ENCODE data around the gene HSBP1L1. TPM values are rescaled to one million over a fixed set of nuclear protein-coding genes. Genes with fewer than 3 reads are reported as not detected.

The HSBP1L1 gene
- total and polyA plus RNA-seq, 8 donors = 4.1 to 62.3 (median 34.0) TPM

DNA sequence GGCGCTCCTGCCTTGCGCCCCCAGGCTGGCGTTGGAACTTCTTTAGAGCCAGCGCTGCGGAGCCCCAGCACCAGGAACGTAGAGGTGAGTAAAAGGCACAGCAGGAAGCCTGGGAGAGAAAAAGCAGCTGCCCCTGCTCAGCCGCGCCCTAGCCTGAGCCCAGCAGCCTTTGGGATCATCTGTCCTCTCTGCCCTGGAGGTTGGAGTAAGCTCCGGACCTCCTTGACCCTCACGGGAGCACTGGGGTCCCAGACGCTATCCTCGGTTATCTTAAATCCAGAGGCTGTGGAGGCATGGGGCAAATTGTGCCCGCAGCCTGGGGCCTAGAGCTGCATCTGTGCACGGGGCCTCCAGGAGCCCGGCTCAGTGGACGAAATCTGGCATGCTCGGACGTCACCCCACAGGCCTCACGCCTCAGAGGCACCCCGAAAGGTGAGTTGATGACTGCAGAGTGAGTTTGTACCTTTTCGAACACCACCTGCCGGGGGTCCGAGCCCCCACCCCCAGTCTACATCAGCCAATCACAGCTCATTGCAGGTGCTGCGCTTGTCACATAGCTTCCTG is 11.4 kb upstream of the HSBP1L1 start:
- Histone ChIP-seq H3K4me1 (peaks cover 25 to 40% (median 35%) of the 10 kb centered on the region in 4 donors), H3K9me3 (no peaks in the 10 kb centered on the region), H3K36me3 (peaks cover 0 to 11% (median 4%) of the 10 kb centered on the region in 4 donors), H3K27ac (no peak overlapping the region), H3K4me3 (no peak overlapping the region), H3K27me3 (no peaks in the 10 kb centered on the region)
- WGBS, 5 donors = 77 to 94% (median 85%) methylated on average over 10 to 24 of the region's 24 CpGs
- intact Hi-C loops (cut with DNase I; ENCODE audit: low total_unique reads) = loop anchor here (10.0 kb wide), 1 partner anchor 268 kb away; no protein-coding TSS in a partner anchor
- DNase-seq = peak; percentile 13 to 53
- TF ChIP-seq POLR2AphosphoS5 (IDR thresholded peaks at IDR 0.05) (no peak), POLR2A (IDR thresholded peaks at IDR 0.05) (no peak), EP300 (IDR thresholded peaks at IDR 0.05) (no peak)
- TF ChIP-seq, protein P1, sequence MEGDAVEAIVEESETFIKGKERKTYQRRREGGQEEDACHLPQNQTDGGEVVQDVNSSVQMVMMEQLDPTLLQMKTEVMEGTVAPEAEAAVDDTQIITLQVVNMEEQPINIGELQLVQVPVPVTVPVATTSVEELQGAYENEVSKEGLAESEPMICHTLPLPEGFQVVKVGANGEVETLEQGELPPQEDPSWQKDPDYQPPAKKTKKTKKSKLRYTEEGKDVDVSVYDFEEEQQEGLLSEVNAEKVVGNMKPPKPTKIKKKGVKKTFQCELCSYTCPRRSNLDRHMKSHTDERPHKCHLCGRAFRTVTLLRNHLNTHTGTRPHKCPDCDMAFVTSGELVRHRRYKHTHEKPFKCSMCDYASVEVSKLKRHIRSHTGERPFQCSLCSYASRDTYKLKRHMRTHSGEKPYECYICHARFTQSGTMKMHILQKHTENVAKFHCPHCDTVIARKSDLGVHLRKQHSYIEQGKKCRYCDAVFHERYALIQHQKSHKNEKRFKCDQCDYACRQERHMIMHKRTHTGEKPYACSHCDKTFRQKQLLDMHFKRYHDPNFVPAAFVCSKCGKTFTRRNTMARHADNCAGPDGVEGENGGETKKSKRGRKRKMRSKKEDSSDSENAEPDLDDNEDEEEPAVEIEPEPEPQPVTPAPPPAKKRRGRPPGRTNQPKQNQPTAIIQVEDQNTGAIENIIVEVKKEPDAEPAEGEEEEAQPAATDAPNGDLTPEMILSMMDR (IDR thresholded peaks at IDR 0.05) = no peak

DNA sequence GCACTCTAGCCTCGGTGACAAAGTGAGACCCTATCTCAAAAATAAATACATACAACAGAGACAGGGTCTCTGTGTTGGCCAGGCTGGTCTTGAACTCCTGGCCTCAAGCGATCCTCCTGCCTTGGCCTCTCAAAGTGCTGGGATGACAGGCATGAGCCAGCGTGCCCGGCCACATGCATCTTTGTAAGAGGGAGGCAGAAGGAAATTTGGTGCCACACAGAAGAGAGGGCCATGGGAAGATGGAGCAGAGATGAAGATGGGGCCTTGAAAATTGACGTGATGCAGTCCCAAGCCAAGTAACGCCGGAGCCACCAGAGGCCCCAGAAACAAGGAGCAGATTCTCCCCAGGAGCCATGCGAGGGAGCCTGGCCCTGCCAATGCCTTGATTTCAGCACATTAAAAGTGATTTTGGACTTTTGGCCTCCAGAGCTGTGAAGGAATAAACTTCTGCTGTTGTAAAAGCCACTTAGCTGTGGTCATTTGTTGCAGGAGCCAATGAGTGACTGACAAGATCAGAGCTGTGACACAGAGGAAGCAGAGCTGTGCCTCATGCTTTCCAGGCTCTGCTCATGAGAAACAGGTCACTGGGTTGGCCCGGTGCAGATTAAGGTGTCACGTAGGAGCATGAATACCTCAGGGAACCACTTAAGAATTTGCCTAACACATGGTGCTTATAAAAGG is 10.3 kb upstream of the HSBP1L1 start:
- intact Hi-C loops (cut with DNase I; ENCODE audit: low total_unique reads) = loop anchor here (10.0 kb wide), 1 partner anchor 269 kb away; no protein-coding TSS in a partner anchor
- peak in 1 of 2 donors; percentile 79 for DNase-seq
- Histone ChIP-seq H3K4me3 (no peak overlapping the region), H3K36me3 (peaks cover 0 to 1% (median under 1%) of the 10 kb centered on the region in 4 donors), H3K27me3 (no peaks in the 10 kb centered on the region), H3K27ac (no peak overlapping the region), H3K9me3 (no peaks in the 10 kb centered on the region), H3K4me1 (peaks cover 15 to 30% (median 27%) of the 10 kb centered on the region in 4 donors)
- TF ChIP-seq, protein P1 (IDR thresholded peaks at IDR 0.05) = no peak
- TF ChIP-seq POLR2A (IDR thresholded peaks at IDR 0.05) (no peak), EP300 (IDR thresholded peaks at IDR 0.05) (no peak), POLR2AphosphoS5 (IDR thresholded peaks at IDR 0.05) (no peak)
- WGBS, 5 donors = 71 to 81% (median 76%) methylated on average over 10 of the region's 10 CpGs

DNA sequence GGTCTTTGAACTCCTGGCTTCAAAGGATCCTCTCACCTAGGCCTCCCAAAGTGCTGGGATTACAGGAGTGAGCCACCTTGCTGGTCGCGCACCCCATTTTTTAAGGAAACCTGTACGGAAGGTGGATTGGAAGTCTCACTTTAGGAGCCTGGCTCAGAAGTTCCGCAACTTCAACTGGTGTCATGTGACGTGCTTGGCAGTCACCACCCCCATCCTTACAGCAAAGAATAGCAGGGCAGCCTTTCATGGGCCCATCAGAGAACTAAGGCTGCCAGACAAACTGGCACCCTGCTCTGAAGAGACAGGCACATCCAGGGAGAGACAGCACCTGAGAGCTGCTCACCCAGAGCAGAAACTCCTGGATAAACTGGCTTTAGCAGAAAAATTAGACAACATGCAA is 9.7 kb upstream of the HSBP1L1 start:
- 75 to 83% (median 82%) methylated on average over 5 of the region's 5 CpGs for WGBS, 5 donors
- peak in 1 of 2 donors; percentile 16 for DNase-seq
- H3K4me3 ChIP-seq = no peak overlapping the region
- no peaks in the 10 kb centered on the region for H3K27me3 ChIP-seq
- H3K36me3 ChIP-seq = no peaks in the 10 kb centered on the region
- H3K9me3 ChIP-seq = no peaks in the 10 kb centered on the region
- H3K27ac ChIP-seq = no peak overlapping the region
- H3K4me1 ChIP-seq = peaks cover 10 to 28% (median 21%) of the 10 kb centered on the region in 4 donors
- TF ChIP-seq POLR2A (IDR thresholded peaks at IDR 0.05) = no peak
- TF ChIP-seq EP300 (IDR thresholded peaks at IDR 0.05) = no peak
- TF ChIP-seq, protein P1 (IDR thresholded peaks at IDR 0.05) = no peak
- no peak for TF ChIP-seq POLR2AphosphoS5 (IDR thresholded peaks at IDR 0.05)
- intact Hi-C loops (cut with DNase I; ENCODE audit: low total_unique reads) = loop anchor here (10.0 kb wide), 1 partner anchor 270 kb away; no protein-coding TSS in a partner anchor

DNA sequence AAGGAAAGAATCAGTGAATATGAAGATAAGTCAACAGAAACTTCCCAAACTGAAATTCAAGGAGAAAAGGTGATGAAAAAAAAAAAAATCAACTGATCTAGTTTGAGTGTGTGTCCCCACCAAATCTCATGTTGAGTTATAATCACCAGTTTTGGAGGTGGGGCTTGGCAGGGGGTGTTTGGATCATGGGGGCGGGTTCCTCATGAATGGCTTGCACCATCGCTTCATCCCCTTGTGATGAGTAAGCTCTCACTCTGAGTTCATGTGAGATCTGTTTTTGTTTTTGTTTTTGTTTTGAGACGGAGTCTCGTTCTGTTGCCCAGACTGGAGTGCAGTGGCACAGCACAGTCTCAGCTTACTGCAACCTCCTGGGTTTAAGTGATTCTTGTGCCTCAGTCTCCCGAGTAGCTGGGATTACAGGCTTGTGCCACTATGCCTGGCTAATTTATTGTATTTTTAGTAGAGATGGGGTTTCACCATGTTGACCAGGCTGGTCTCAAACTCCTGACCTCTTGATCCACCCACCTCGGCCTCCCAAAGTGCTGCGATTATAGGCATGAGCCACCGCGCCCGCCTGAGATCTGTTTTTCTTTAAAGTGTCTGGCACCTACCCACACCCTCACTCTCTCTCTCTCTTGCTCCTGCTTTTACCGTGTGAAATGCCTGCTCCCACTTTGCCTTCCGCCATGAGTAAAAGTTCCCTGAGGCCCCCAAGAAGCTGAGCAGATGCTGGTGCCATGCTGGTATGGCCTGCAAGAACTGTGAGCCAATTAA is 9.0 kb upstream of the HSBP1L1 start:
- Histone ChIP-seq H3K27ac (no peak overlapping the region), H3K9me3 (no peaks in the 10 kb centered on the region), H3K4me1 (peaks cover 3 to 26% (median 16%) of the 10 kb centered on the region in 4 donors), H3K36me3 (no peaks in the 10 kb centered on the region), H3K27me3 (no peaks in the 10 kb centered on the region), H3K4me3 (no peak overlapping the region)
- TF ChIP-seq, protein P1 (IDR thresholded peaks at IDR 0.05) = no peak
- TF ChIP-seq EP300 (IDR thresholded peaks at IDR 0.05) = no peak
- TF ChIP-seq POLR2A (IDR thresholded peaks at IDR 0.05) = no peak
- no peak for TF ChIP-seq POLR2AphosphoS5 (IDR thresholded peaks at IDR 0.05)
- WGBS, 5 donors = 85 to 89% (median 87%) methylated on average over 12 of the region's 12 CpGs
- DNase-seq = no peak
- intact Hi-C loops (cut with DNase I; ENCODE audit: low total_unique reads) = loop anchor here (10.0 kb wide), 1 partner anchor 271 kb away; no protein-coding TSS in a partner anchor

All from stomach (tissue), 9 donors.